HEK293 (cell line): Measurements from ENCODE around the gene MADCAM1.

Experiments used
- ZNF707 ChIP-seq: fragments of 450-650 bp; formaldehyde crosslinking; IDR thresholded peaks from 2 replicates; pipeline ENCODE4 v1.5.1; 2016; ENCODE audit warnings: missing biosample characterization, missing genetic modification characterization
- ZNF785 ChIP-seq: fragments of 450-650 bp; formaldehyde crosslinking; IDR thresholded peaks from 2 replicates; pipeline ENCODE4 v1.5.1; 2016; ENCODE audit warnings: missing biosample characterization, missing genetic modification characterization
- TF ChIP-seq, protein P1 (sequence below): fragments of 450-650 bp; formaldehyde crosslinking; IDR thresholded peaks from 2 replicates; pipeline ENCODE4 v1.5.1; 2016; ENCODE audit warnings: missing biosample characterization, missing genetic modification characterization

DNA sequence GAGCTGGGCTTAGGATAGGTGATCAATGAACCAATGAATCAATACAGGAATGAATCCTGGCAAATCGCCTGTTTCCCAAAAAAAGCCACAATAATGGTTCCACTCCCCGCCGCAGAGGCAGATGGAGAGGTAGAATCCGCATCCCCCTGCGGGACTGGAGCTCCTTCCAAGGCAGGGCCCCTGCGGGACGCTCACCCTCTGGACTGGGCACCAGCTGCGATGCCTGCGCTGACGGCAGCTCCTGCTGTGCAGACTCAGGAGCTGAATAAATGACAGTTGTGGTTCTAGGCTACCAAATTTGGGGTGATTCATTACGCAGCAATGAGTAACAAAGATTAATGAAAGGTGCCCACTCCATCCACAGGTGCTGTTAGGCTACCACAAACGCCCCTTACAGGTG is 26.4 kb downstream of the MADCAM1 start:
- TF ChIP-seq ZNF785 (no peak), ZNF707 (tag by site-specific recombination) (no peak)
- TF ChIP-seq, protein P1, sequence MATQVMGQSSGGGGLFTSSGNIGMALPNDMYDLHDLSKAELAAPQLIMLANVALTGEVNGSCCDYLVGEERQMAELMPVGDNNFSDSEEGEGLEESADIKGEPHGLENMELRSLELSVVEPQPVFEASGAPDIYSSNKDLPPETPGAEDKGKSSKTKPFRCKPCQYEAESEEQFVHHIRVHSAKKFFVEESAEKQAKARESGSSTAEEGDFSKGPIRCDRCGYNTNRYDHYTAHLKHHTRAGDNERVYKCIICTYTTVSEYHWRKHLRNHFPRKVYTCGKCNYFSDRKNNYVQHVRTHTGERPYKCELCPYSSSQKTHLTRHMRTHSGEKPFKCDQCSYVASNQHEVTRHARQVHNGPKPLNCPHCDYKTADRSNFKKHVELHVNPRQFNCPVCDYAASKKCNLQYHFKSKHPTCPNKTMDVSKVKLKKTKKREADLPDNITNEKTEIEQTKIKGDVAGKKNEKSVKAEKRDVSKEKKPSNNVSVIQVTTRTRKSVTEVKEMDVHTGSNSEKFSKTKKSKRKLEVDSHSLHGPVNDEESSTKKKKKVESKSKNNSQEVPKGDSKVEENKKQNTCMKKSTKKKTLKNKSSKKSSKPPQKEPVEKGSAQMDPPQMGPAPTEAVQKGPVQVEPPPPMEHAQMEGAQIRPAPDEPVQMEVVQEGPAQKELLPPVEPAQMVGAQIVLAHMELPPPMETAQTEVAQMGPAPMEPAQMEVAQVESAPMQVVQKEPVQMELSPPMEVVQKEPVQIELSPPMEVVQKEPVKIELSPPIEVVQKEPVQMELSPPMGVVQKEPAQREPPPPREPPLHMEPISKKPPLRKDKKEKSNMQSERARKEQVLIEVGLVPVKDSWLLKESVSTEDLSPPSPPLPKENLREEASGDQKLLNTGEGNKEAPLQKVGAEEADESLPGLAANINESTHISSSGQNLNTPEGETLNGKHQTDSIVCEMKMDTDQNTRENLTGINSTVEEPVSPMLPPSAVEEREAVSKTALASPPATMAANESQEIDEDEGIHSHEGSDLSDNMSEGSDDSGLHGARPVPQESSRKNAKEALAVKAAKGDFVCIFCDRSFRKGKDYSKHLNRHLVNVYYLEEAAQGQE (tag by site-specific recombination): no peak
